MM.1S (cell line): Measurements from ENCODE around the gene SPHK2.

Experiments used
- EZH2 ChIP-seq: fragments of 300-600 bp; sonication (generic); optimal IDR thresholded peaks from 2 replicates; pipeline ENCODE3; 2017; ENCODE audit warnings: low read depth, mild to moderate bottlenecking, antibody characterized with exemption, low read length, mixed read lengths
- EZH2phosphoT487 ChIP-seq: fragments of 300-600 bp; sonication (generic); IDR thresholded peaks from 2 replicates; pipeline ENCODE4 v1.6.1; 2018; ENCODE audit warnings: antibody characterized with exemption, low read length
- TF ChIP-seq, protein P1 (sequence below): fragments of 300-600 bp; sonication (generic); IDR thresholded peaks from 2 replicates; pipeline ENCODE4 v1.5.1; 2016; ENCODE audit warnings: antibody characterized with exemption, low read length, mixed read lengths

DNA sequence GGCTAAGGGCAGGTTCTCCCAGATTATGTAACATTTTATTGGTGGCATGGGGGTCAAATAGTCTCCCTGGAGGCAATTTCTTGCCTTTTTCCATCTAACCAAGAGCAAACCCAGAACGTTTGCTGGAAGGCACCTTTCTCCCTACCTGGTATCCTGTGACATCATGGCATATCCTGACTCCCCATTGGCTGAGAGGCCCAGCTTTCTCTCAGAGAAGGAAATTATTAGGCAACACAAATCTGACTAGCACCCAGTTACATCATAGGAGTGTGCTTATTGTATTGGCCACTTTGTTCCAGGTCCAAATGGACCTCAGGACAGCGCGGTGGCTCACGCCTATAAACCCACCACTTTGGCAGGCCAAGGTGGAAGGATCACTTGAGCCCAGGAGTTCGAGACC lies 40.5 kb downstream of the SPHK2 start:
- TF ChIP-seq EZH2, result no peak
- TF ChIP-seq, protein P1, sequence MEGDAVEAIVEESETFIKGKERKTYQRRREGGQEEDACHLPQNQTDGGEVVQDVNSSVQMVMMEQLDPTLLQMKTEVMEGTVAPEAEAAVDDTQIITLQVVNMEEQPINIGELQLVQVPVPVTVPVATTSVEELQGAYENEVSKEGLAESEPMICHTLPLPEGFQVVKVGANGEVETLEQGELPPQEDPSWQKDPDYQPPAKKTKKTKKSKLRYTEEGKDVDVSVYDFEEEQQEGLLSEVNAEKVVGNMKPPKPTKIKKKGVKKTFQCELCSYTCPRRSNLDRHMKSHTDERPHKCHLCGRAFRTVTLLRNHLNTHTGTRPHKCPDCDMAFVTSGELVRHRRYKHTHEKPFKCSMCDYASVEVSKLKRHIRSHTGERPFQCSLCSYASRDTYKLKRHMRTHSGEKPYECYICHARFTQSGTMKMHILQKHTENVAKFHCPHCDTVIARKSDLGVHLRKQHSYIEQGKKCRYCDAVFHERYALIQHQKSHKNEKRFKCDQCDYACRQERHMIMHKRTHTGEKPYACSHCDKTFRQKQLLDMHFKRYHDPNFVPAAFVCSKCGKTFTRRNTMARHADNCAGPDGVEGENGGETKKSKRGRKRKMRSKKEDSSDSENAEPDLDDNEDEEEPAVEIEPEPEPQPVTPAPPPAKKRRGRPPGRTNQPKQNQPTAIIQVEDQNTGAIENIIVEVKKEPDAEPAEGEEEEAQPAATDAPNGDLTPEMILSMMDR, result no peak
- TF ChIP-seq EZH2phosphoT487, result no peak
